OCI-LY1 (cell line): Measurements from ENCODE around the gene MEIS1.

Experiments used
- EZH2 ChIP-seq: fragments of 200-600 bp; sonication (generic), shearing (Covaris generic); IDR thresholded peaks from 2 replicates; pipeline ENCODE4 v1.8.0; 2017; ENCODE audit warnings: borderline replicate concordance, mixed run types, mild to moderate bottlenecking, antibody characterized with exemption, low read length, moderate library complexity, mixed read lengths
- TF ChIP-seq, protein P1 (sequence below): fragments of 200-600 bp; sonication (generic), shearing (Covaris generic); IDR thresholded peaks from 2 replicates; pipeline ENCODE4 v1.5.1; 2017; ENCODE audit warnings: mild to moderate bottlenecking, antibody characterized with exemption, low read length, moderate library complexity, mixed read lengths

DNA sequence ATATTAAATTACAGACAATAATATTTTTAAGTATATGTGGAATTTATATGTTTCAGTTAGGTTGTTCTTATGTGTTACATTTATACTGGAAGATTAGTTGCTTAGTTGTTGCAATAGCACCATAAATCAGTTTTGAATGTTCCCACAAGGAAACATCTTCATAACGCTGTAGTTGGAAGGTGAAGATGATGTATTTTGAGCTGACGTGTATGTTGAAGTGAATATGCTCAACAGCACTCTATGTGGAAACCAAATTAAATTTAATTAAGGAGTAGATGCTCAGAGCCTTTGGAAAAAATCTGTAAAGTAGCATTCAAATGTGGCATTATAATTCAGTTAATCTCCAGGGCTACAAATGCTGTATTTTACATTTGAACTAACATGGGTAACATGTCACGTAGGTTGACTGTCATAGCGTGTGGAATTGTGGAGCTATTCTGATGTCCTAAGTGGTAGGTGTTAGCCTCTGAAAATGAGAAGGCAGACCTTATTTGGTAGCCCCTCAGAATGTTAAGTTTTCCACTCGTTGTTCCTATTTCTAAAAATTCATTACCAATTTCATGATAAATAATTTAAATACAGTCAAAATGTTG lies 88.5 kb downstream of the MEIS1 start:
- TF ChIP-seq, protein P1, sequence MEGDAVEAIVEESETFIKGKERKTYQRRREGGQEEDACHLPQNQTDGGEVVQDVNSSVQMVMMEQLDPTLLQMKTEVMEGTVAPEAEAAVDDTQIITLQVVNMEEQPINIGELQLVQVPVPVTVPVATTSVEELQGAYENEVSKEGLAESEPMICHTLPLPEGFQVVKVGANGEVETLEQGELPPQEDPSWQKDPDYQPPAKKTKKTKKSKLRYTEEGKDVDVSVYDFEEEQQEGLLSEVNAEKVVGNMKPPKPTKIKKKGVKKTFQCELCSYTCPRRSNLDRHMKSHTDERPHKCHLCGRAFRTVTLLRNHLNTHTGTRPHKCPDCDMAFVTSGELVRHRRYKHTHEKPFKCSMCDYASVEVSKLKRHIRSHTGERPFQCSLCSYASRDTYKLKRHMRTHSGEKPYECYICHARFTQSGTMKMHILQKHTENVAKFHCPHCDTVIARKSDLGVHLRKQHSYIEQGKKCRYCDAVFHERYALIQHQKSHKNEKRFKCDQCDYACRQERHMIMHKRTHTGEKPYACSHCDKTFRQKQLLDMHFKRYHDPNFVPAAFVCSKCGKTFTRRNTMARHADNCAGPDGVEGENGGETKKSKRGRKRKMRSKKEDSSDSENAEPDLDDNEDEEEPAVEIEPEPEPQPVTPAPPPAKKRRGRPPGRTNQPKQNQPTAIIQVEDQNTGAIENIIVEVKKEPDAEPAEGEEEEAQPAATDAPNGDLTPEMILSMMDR, result no peak
- no peak for TF ChIP-seq EZH2
